ENCODE measurements around the gene KDM6A. TPM values are rescaled to one million over a fixed set of nuclear protein-coding genes. Genes with fewer than 3 reads are reported as not detected.

The KDM6A gene
- total RNA-seq, 4 donors from 2014 or later = 42.5 to 163 (median 91.8) TPM

- Histone ChIP-seq H3K27me3 (no peaks in the 10 kb centered on the region), H3K27ac (no peak overlapping the region), H3K4me1 (peaks cover 0 to 11% (median 0%) of the 10 kb centered on the region in 4 donors), H3K4me3 (no peak overlapping the region), H3K9me3 (no peaks in the 10 kb centered on the region), H3K36me3 (no peaks in the 10 kb centered on the region)
- 88% methylated on average over 10 of the region's 10 CpGs; no CpG with 5 or more reads in 1 of the 2 donors for WGBS, 2 donors (ENCODE audit: low coverage in 1 of 2)
- TF ChIP-seq CTCF (IDR thresholded peaks at IDR 0.05) (no peak), POLR2A (IDR thresholded peaks at IDR 0.05) (no peak), EP300 (IDR thresholded peaks at IDR 0.05; ENCODE audit: low read depth) (no peak), POLR2AphosphoS5 (IDR thresholded peaks at IDR 0.05) (no peak)
- DNase-seq = no peak
- intact Hi-C loops (cut with DNase I; ENCODE audit: low total_unique reads) = no loop called here
- in situ Hi-C loops (cut with MboI; ENCODE audit: low pct_ligation_motif_present in 1 of 4, low pct_unique_long_range_greater_than_20kb in 1 of 4, low sequenced_read_pairs in 3 of 4) = loop anchor here in 2 of 4 donors (25.0 kb wide), 1 partner anchor 181 kb away; no protein-coding TSS in a partner anchor
Observed at GRCh38 chrX:44881549-44881948, 8.6 kb downstream of the KDM6A start.

- no peaks in the 10 kb centered on the region for H3K9me3 ChIP-seq
- no peak overlapping the region for H3K4me3 ChIP-seq
- H3K4me1 ChIP-seq = peaks cover 0 to 11% (median 0%) of the 10 kb centered on the region in 4 donors
- DNase-seq = no peak
- H3K27ac ChIP-seq = no peak overlapping the region
- in situ Hi-C loops (cut with MboI; ENCODE audit: low pct_ligation_motif_present in 1 of 4, low pct_unique_long_range_greater_than_20kb in 1 of 4, low sequenced_read_pairs in 3 of 4) (loop anchor here in 2 of 4 donors (25.0 kb wide), 1 partner anchor 180 kb away; no protein-coding TSS in a partner anchor), intact Hi-C loops (cut with DNase I; ENCODE audit: low total_unique reads) (no loop called here)
- no peak for TF ChIP-seq POLR2A (IDR thresholded peaks at IDR 0.05)
- no peak for TF ChIP-seq POLR2AphosphoS5 (IDR thresholded peaks at IDR 0.05)
- no peak for TF ChIP-seq CTCF (IDR thresholded peaks at IDR 0.05)
- no peak for TF ChIP-seq EP300 (IDR thresholded peaks at IDR 0.05; ENCODE audit: low read depth)
- H3K36me3 ChIP-seq = no peaks in the 10 kb centered on the region
- H3K27me3 ChIP-seq = no peaks in the 10 kb centered on the region
Observed at GRCh38 chrX:44882635-44883034, 9.6 kb downstream of the KDM6A start.

- H3K36me3 ChIP-seq = no peaks in the 10 kb centered on the region
- H3K9me3 ChIP-seq = no peaks in the 10 kb centered on the region
- TF ChIP-seq CTCF (IDR thresholded peaks at IDR 0.05) (no peak), POLR2A (IDR thresholded peaks at IDR 0.05) (no peak), EP300 (IDR thresholded peaks at IDR 0.05; ENCODE audit: low read depth) (no peak), POLR2AphosphoS5 (IDR thresholded peaks at IDR 0.05) (no peak)
- 36 to 72% methylated on average over 2 to 4 of the region's 4 CpGs for WGBS, 2 donors (ENCODE audit: low coverage in 1 of 2)
- in situ Hi-C loops (cut with MboI; ENCODE audit: low pct_ligation_motif_present in 1 of 4, low pct_unique_long_range_greater_than_20kb in 1 of 4, low sequenced_read_pairs in 3 of 4) = loop anchor here in 2 of 4 donors (25.0 kb wide), 1 partner anchor 177 kb away; no protein-coding TSS in a partner anchor
- no peaks in the 10 kb centered on the region for H3K4me1 ChIP-seq
- intact Hi-C loops (cut with DNase I; ENCODE audit: low total_unique reads) = no loop called here
- no peak for DNase-seq
- no peaks in the 10 kb centered on the region for H3K27me3 ChIP-seq
- H3K27ac ChIP-seq = no peak overlapping the region
- H3K4me3 ChIP-seq = no peak overlapping the region
Observed at GRCh38 chrX:44884944-44885343, 12.0 kb downstream of the KDM6A start.

GRCh38 chrX:44889824-44890223, 16.8 kb downstream of the KDM6A start:
- peaks cover 0 to 4% (median 0%) of the 10 kb centered on the region in 4 donors for H3K4me1 ChIP-seq
- no peak for TF ChIP-seq POLR2A (IDR thresholded peaks at IDR 0.05)
- no peak for TF ChIP-seq CTCF (IDR thresholded peaks at IDR 0.05)
- no peak for TF ChIP-seq EP300 (IDR thresholded peaks at IDR 0.05; ENCODE audit: low read depth)
- no peaks in the 10 kb centered on the region for H3K36me3 ChIP-seq
- no peak for DNase-seq
- H3K9me3 ChIP-seq = no peaks in the 10 kb centered on the region
- intact Hi-C loops (cut with DNase I; ENCODE audit: low total_unique reads) = no loop called here
- 77 to 100% methylated on average over 1 of the region's 1 CpG for WGBS, 2 donors (ENCODE audit: low coverage in 1 of 2)
- no peak overlapping the region for H3K27ac ChIP-seq
- no peak overlapping the region for H3K4me3 ChIP-seq
- no peaks in the 10 kb centered on the region for H3K27me3 ChIP-seq
- in situ Hi-C loops (cut with MboI; ENCODE audit: low pct_ligation_motif_present in 1 of 4, low pct_unique_long_range_greater_than_20kb in 1 of 4, low sequenced_read_pairs in 3 of 4) = loop anchor here in 2 of 4 donors (25.0 kb wide), 1 partner anchor 172 kb away; no protein-coding TSS in a partner anchor

All from transverse colon (tissue), 4 donors.